HepG2 (cell line): ENCODE measurements around the gene CHMP4B. TPM values are rescaled to one million over a fixed set of nuclear protein-coding genes. Genes with fewer than 3 reads are reported as not detected.

Source experiments
- ELF1 ChIP-seq: sonication (generic); formaldehyde crosslinking; IDR thresholded peaks from 2 replicates; pipeline ENCODE4 v1.4.0; 2020; ENCODE audit warnings: missing genetic modification reagents
- FOSL1 ChIP-seq: sonication (generic); formaldehyde crosslinking; IDR thresholded peaks from 2 replicates; pipeline ENCODE4 v1.9.0; 2021; ENCODE audit warnings: missing genetic modification reagents, borderline replicate concordance
- GABPB1 ChIP-seq: IDR thresholded peaks from 2 replicates; pipeline ENCODE4 v1.6.1; 2016; ENCODE audit warnings: mild to moderate bottlenecking, missing genetic modification reagents, moderate library complexity, missing compliant biosample characterization
- GATAD2A ChIP-seq: IDR thresholded peaks from 2 replicates; pipeline ENCODE4 v1.6.1; 2016
- HBP1 ChIP-seq: IDR thresholded peaks from 2 replicates; pipeline ENCODE4 v1.6.1; 2016; ENCODE audit warnings: low read depth, control low read depth
- HDAC2 ChIP-seq: sonication (generic); formaldehyde crosslinking; IDR thresholded peaks from 2 replicates; pipeline ENCODE4 v1.4.0; 2020; ENCODE audit warnings: missing genetic modification reagents
- HNF4A ChIP-seq: sonication (generic); formaldehyde crosslinking; IDR thresholded peaks from 2 replicates; pipeline ENCODE4 v1.4.0; 2020; ENCODE audit warnings: missing genetic modification reagents
- HOXA3 ChIP-seq: sonication (generic); formaldehyde crosslinking; IDR thresholded peaks from 2 replicates; pipeline ENCODE4 v1.5.0; 2020; ENCODE audit warnings: missing genetic modification reagents
- HOXA5 ChIP-seq: sonication (generic); formaldehyde crosslinking; IDR thresholded peaks from 2 replicates; pipeline ENCODE4 v1.4.0; 2020; ENCODE audit warnings: missing genetic modification reagents
- KAT8 ChIP-seq: IDR thresholded peaks from 2 replicates; pipeline ENCODE4 v1.6.1; 2016; ENCODE audit warnings: missing genetic modification reagents, missing compliant biosample characterization
- MED1 ChIP-seq: sonication (generic); formaldehyde crosslinking; IDR thresholded peaks from 2 replicates; pipeline ENCODE4 v1.4.0; 2020; ENCODE audit warnings: missing genetic modification reagents
- NFYC ChIP-seq: IDR thresholded peaks from 2 replicates; pipeline ENCODE4 v1.6.1; 2016; ENCODE audit warnings: missing genetic modification reagents, missing compliant biosample characterization
- PHF20 ChIP-seq: sonication (generic); formaldehyde crosslinking; IDR thresholded peaks from 2 replicates; pipeline ENCODE4 v1.5.0; 2020; ENCODE audit warnings: mild to moderate bottlenecking, missing genetic modification reagents
- PTBP1 ChIP-seq: fragments of 200-400 bp; formaldehyde crosslinking; IDR thresholded peaks from 2 replicates; pipeline ENCODE4 v1.6.1; 2018; ENCODE audit warnings: low read length, low read depth; ENCODE audit not compliant: poor library complexity, severe bottlenecking
- SATB2 ChIP-seq: sonication (generic); formaldehyde crosslinking; IDR thresholded peaks from 2 replicates; pipeline ENCODE4 v1.5.0; 2020; ENCODE audit warnings: missing genetic modification reagents
- SIN3A ChIP-seq: IDR thresholded peaks from 2 replicates; pipeline ENCODE4 v1.6.1; 2011; ENCODE audit warnings: low read depth, mild to moderate bottlenecking, control low read depth, low read length, borderline replicate concordance
- TCF7 ChIP-seq: sonication (generic); IDR thresholded peaks from 2 replicates; pipeline ENCODE4 v1.6.1; 2016; ENCODE audit warnings: antibody characterized with exemption, low read depth
- ZBTB37 ChIP-seq: sonication (generic); formaldehyde crosslinking; IDR thresholded peaks from 2 replicates; pipeline ENCODE4 v1.4.0; 2020; ENCODE audit warnings: mild to moderate bottlenecking, missing genetic modification reagents
- ZNF136 ChIP-seq: sonication (generic); formaldehyde crosslinking; IDR thresholded peaks from 2 replicates; pipeline ENCODE4 v1.8.1; 2022; ENCODE audit warnings: low read depth, mild to moderate bottlenecking, moderate library complexity, missing genetic modification reagents
- ZNF207 ChIP-seq: fragments of 450-650 bp; IDR thresholded peaks from 2 replicates; pipeline ENCODE4 v1.6.1; 2016; ENCODE audit warnings: antibody characterized with exemption, borderline replicate concordance
- ZNF564 ChIP-seq: sonication (generic); formaldehyde crosslinking; IDR thresholded peaks from 2 replicates; pipeline ENCODE4 v1.8.1; 2023; ENCODE audit warnings: mild to moderate bottlenecking, missing genetic modification reagents
- ZNF878 ChIP-seq: sonication (generic); formaldehyde crosslinking; IDR thresholded peaks from 2 replicates; pipeline ENCODE4 v1.8.1; 2023; ENCODE audit warnings: mild to moderate bottlenecking, missing genetic modification reagents, moderate library complexity
- ZZZ3 ChIP-seq: sonication (generic); formaldehyde crosslinking; IDR thresholded peaks from 2 replicates; pipeline ENCODE4 v1.4.0; 2020; ENCODE audit warnings: missing genetic modification reagents, mild to moderate bottlenecking, borderline replicate concordance
- polyA plus RNA-seq, 8 experiments: library from polyadenylated mRNA; depleted of rRNA in 3 of 8; stranded (reverse) in 7 of 8; unstranded in 1 of 8; fragments of >200 nt; fragmentation: Illumina TruSeq in 4 of 8; extraction: Trizol in 4 of 8; gene quantifications; 2 replicates each; pipeline versions ENCODE4 v1.2.1 to v1.2.3, GENCODE V29; 2011 to 2016; ENCODE audit warnings: low read depth in 4 of 8, missing spikeins in 1 of 8, mixed read lengths in 1 of 8; ENCODE audit not compliant: insufficient read depth in 1 of 8
- total RNA-seq, 5 experiments: library from RNA; depleted of rRNA; stranded (reverse); fragments of >200 nt; fragmentation: Illumina TruSeq; extraction: Trizol; gene quantifications; 2 replicates each; pipeline ENCODE4 v1.2.3, GENCODE V29; 2016; ENCODE audit warnings: low read depth in 1 of 5
- TF ChIP-seq, protein P1 (sequence below): IDR thresholded peaks from 2 replicates; pipeline ENCODE4 v1.6.1; 2018; ENCODE audit warnings: missing genetic modification reagents
- TF ChIP-seq, protein P2 (sequence below): sonication (generic); formaldehyde crosslinking; IDR thresholded peaks from 2 replicates; pipeline ENCODE4 v1.5.0; 2020; ENCODE audit warnings: missing genetic modification reagents
- TF ChIP-seq, protein P3 (sequence below): sonication (generic); formaldehyde crosslinking; IDR thresholded peaks from 2 replicates; pipeline ENCODE4 v1.8.0; 2022; ENCODE audit warnings: low read depth, missing genetic modification reagents

Gene CHMP4B
- total and polyA plus RNA-seq, 2 of the 13 experiments (the other 11 are each of a cell fraction or from before 2014, with no cell fraction given) = 40.1 to 45.6 TPM

GRCh38 chr20:33812152-33812849, 1.2 kb downstream of the CHMP4B start (continued):
- TF ChIP-seq TCF7 (no peak), GABPB1 (CRISPR knock-in tag) (no peak; the same call in 1 of the 2 replicates), ZBTB37 (CRISPR knock-in tag) (0 out of 2 replicates have a peak, but pooled peaks have one; percentile 22), ELF1 (CRISPR knock-in tag) (peak; percentile 59), ZNF136 (CRISPR knock-in tag) (0 out of 2 replicates have a peak, but pooled peaks have one; percentile 38), MED1 (peak; percentile 45; the same call in 1 of the 2 replicates), ZNF564 (CRISPR knock-in tag) (peak; percentile 64; the same call in 1 of the 2 replicates), SATB2 (CRISPR knock-in tag) (no peak), NFYC (0 out of 2 replicates have a peak, but pooled peaks have one; percentile 9), PHF20 (CRISPR knock-in tag) (no peak), HBP1 (CRISPR knock-in tag) (peak; percentile 52), HOXA5 (CRISPR knock-in tag) (0 out of 2 replicates have a peak, but pooled peaks have one; percentile 9), GATAD2A (CRISPR knock-in tag) (peak; percentile 61), ZNF878 (CRISPR knock-in tag) (0 out of 2 replicates have a peak, but pooled peaks have one; percentile 12), HNF4A (CRISPR knock-in tag) (no peak), ZNF207 (no peak), FOSL1 (CRISPR knock-in tag) (peak; percentile 71; the same call in 1 of the 2 replicates), PTBP1 (no peak), KAT8 (no peak; the same call in 1 of the 2 replicates), SIN3A (no peak), ZZZ3 (CRISPR knock-in tag) (no peak), HDAC2 (CRISPR knock-in tag) (peak; percentile 40; the same call in 1 of the 2 replicates), HOXA3 (CRISPR knock-in tag) (peak; percentile 38; the same call in 1 of the 2 replicates)
- TF ChIP-seq, protein P1, sequence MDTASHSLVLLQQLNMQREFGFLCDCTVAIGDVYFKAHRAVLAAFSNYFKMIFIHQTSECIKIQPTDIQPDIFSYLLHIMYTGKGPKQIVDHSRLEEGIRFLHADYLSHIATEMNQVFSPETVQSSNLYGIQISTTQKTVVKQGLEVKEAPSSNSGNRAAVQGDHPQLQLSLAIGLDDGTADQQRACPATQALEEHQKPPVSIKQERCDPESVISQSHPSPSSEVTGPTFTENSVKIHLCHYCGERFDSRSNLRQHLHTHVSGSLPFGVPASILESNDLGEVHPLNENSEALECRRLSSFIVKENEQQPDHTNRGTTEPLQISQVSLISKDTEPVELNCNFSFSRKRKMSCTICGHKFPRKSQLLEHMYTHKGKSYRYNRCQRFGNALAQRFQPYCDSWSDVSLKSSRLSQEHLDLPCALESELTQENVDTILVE (CRISPR knock-in tag) = peak; percentile 67; the same call in 1 of the 2 replicates
- TF ChIP-seq, protein P2, sequence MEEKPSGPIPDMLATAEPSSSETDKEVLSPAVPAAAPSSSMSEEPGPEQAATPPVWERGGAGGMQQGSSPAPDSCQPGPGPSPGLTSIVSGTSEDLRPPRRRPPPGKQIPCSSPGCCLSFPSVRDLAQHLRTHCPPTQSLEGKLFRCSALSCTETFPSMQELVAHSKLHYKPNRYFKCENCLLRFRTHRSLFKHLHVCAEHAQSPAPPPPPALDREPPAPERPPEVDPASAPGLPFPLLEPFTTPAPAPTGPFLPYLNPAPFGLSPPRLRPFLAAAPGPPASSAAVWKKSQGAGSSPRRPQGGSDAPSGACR (CRISPR knock-in tag) = 0 out of 2 replicates have a peak, but pooled peaks have one; percentile 71
- TF ChIP-seq, protein P3, sequence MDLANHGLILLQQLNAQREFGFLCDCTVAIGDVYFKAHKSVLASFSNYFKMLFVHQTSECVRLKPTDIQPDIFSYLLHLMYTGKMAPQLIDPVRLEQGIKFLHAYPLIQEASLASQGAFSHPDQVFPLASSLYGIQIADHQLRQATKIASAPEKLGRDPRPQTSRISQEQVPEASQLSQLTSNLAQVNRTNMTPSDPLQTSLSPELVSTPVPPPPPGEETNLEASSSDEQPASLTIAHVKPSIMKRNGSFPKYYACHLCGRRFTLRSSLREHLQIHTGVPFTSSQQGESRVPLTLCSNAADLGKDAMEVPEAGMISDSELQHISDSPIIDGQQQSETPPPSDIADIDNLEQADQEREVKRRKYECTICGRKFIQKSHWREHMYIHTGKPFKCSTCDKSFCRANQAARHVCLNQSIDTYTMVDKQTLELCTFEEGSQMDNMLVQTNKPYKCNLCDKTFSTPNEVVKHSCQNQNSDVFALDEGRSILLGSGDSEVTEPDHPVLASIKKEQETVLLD = no peak
